ENCODE data around the gene PCA3.

DNA sequence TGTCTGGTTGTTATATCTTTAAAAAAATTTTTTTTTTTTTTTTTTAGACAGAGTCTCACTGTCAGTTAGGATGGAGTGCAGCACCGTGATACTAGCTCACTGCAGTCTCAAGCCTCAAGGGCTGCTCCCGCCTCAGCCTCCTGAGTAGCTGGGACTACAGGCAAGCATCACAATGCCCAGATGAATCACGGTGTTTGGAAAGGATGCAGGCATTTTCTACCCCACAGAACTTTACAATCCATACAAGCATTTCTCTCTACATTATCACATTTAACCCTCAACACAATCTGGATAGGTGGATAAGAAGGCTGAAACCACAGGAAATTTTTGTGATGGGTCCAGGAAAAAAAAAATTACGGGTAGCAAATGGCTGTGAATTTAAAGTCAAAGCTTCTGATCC is 5.8 kb upstream of the PCA3 start:
- TF ChIP-seq, protein P1, sequence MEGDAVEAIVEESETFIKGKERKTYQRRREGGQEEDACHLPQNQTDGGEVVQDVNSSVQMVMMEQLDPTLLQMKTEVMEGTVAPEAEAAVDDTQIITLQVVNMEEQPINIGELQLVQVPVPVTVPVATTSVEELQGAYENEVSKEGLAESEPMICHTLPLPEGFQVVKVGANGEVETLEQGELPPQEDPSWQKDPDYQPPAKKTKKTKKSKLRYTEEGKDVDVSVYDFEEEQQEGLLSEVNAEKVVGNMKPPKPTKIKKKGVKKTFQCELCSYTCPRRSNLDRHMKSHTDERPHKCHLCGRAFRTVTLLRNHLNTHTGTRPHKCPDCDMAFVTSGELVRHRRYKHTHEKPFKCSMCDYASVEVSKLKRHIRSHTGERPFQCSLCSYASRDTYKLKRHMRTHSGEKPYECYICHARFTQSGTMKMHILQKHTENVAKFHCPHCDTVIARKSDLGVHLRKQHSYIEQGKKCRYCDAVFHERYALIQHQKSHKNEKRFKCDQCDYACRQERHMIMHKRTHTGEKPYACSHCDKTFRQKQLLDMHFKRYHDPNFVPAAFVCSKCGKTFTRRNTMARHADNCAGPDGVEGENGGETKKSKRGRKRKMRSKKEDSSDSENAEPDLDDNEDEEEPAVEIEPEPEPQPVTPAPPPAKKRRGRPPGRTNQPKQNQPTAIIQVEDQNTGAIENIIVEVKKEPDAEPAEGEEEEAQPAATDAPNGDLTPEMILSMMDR (IDR thresholded peaks at IDR 0.05): no peak
- TF ChIP-seq EP300 (IDR thresholded peaks at IDR 0.05) (no peak), POLR2A (IDR thresholded peaks at IDR 0.05) (no peak)
